IMR-90 (cell line): Measurements from ENCODE around the gene SUPT16H. TPM values are rescaled to one million over a fixed set of nuclear protein-coding genes. Genes with fewer than 3 reads are reported as not detected.

Experiments
- ATAC-seq: fragments of 200-7000 bp; cut with Tn5 transposase; 2 replicates; pipeline ENCODE4 v1.9.1; 2020; ENCODE audit warnings: low read depth, mild to moderate bottlenecking, moderate library complexity
- BruUV-seq: library from RNA; stranded (reverse); fragments of 400-500 nt; replicated peaks from 2 replicates; lab custom pipeline; 2021; lab: Mats Ljungman, UMichigan
- CTCF ChIA-PET: fragments of 300-600 bp; formaldehyde crosslinking; extraction: SDS; loops from one replicate; lab custom pipeline; 2021; ENCODE audit warnings: antibody characterized with exemption; lab: Yijun Ruan, JAX
- POLR2A ChIA-PET: fragments of 300-600 bp; sonication (Branson Sonifier 250); formaldehyde crosslinking; loops from one replicate; lab custom pipeline; 2022; ENCODE audit warnings: antibody characterized with exemption; ENCODE audit not compliant: unreplicated experiment; lab: Charles Lee
- DNase-seq: peaks from one replicate; pipeline ENCODE4 v3.0.0; 2013
- H2AFZ ChIP-seq: replicated peaks from 2 replicates; pipeline ENCODE3; 2013; ENCODE audit warnings: low read length, mild to moderate bottlenecking; ENCODE audit not compliant: poor library complexity
- H2AK5ac ChIP-seq: 2 replicates; pipeline ENCODE4 v1.6.1; 2013; ENCODE audit warnings: low read depth, low read length, inconsistent platforms
- H2AK9ac ChIP-seq: replicated peaks from 2 replicates; pipeline ENCODE3; 2013; ENCODE audit warnings: mild to moderate bottlenecking, low read depth, low read length, moderate library complexity; ENCODE audit not compliant: poor library complexity
- H2BK120ac ChIP-seq: 2 replicates; pipeline ENCODE4 v1.6.1; 2013; ENCODE audit warnings: low read depth, low read length, inconsistent platforms
- H2BK15ac ChIP-seq: 3 replicates; pipeline ENCODE4 v1.6.1; 2013; ENCODE audit warnings: low read depth, low read length, inconsistent platforms
- H2BK20ac ChIP-seq: 2 replicates; pipeline ENCODE4 v1.6.1; 2013; ENCODE audit warnings: low read depth, mild to moderate bottlenecking, inconsistent platforms, low read length, moderate library complexity
- H2BK5ac ChIP-seq: 2 replicates; pipeline ENCODE4 v1.6.1; 2013; ENCODE audit warnings: mild to moderate bottlenecking, low read depth, low read length, inconsistent platforms; ENCODE audit not compliant: poor library complexity, severe bottlenecking
- H3K14ac ChIP-seq: replicated peaks from 2 replicates; pipeline ENCODE4 v1.6.1; 2013; ENCODE audit warnings: low read depth, low read length, inconsistent platforms
- H3K18ac ChIP-seq: 2 replicates; pipeline ENCODE4 v1.6.1; 2013; ENCODE audit warnings: low read depth, low read length, control low read depth
- H3K23ac ChIP-seq: 2 replicates; pipeline ENCODE4 v1.6.1; 2013; ENCODE audit warnings: low read depth, low read length, inconsistent platforms
- H3K27ac ChIP-seq: 2 replicates; pipeline ENCODE4 v1.5.1; 2013; ENCODE audit warnings: mild to moderate bottlenecking, control low read depth, low read length; ENCODE audit not compliant: insufficient read depth
- H3K27me3 ChIP-seq: 2 replicates; pipeline ENCODE4 v1.6.1; 2013; ENCODE audit warnings: low read length; ENCODE audit not compliant: control insufficient read depth, insufficient read depth
- H3K36me3 ChIP-seq: 2 replicates; pipeline ENCODE4 v1.6.1; 2013; ENCODE audit warnings: low read length, mixed read lengths; ENCODE audit not compliant: control insufficient read depth, insufficient read depth
- H3K4ac ChIP-seq: 2 replicates; pipeline ENCODE4 v1.6.1; 2013; ENCODE audit warnings: low read depth, low read length, inconsistent platforms
- H3K4me1 ChIP-seq: 2 replicates; pipeline ENCODE4 v1.6.1; 2013; ENCODE audit warnings: low read length, mixed read lengths; ENCODE audit not compliant: control insufficient read depth, insufficient read depth
- H3K4me2 ChIP-seq: 2 replicates; pipeline ENCODE4 v1.6.1; 2013; ENCODE audit warnings: low read depth, mild to moderate bottlenecking, control low read depth, low read length, moderate library complexity
- H3K4me3 ChIP-seq: 2 replicates; pipeline ENCODE4 v1.5.1; 2013; ENCODE audit warnings: low read depth, mild to moderate bottlenecking, control low read depth, low read length, moderate library complexity; ENCODE audit not compliant: insufficient read depth
- H3K56ac ChIP-seq: 2 replicates; pipeline ENCODE4 v1.6.1; 2013; ENCODE audit warnings: low read length, inconsistent platforms; ENCODE audit not compliant: insufficient read depth; ENCODE audit errors: extremely low read depth
- H3K79me1 ChIP-seq, 2 experiments: 2 replicates each; pipeline ENCODE4 v1.6.1; 2013; ENCODE audit warnings: low read length in 2 of 2, inconsistent platforms in 1 of 2, low read depth in 1 of 2
- H3K9ac ChIP-seq: 2 replicates; pipeline ENCODE4 v1.6.1; 2013; ENCODE audit warnings: low read depth, low read length, control low read depth
- H3K9me1 ChIP-seq: 2 replicates; pipeline ENCODE4 v1.6.1; 2013; ENCODE audit warnings: low read length, inconsistent platforms; ENCODE audit not compliant: insufficient read depth
- H3K9me3 ChIP-seq: 2 replicates; pipeline ENCODE4 v1.6.1; 2013; ENCODE audit warnings: low read length; ENCODE audit not compliant: control insufficient read depth, insufficient read depth
- H4K20me1 ChIP-seq: 2 replicates; pipeline ENCODE4 v1.6.1; 2013; ENCODE audit warnings: low read length, inconsistent platforms; ENCODE audit not compliant: insufficient read depth
- H4K5ac ChIP-seq: 2 replicates; pipeline ENCODE4 v1.6.1; 2013; ENCODE audit warnings: mild to moderate bottlenecking, low read depth, low read length, control low read depth
- H4K8ac ChIP-seq, 2 experiments: 2 replicates each; pipeline ENCODE4 v1.6.1; 2013; ENCODE audit warnings: low read depth in 2 of 2, low read length in 2 of 2, control low read depth in 1 of 2, inconsistent platforms in 1 of 2
- H4K91ac ChIP-seq: 2 replicates; pipeline ENCODE4 v1.6.1; 2013; ENCODE audit warnings: low read depth, low read length, inconsistent platforms; ENCODE audit not compliant: insufficient read depth
- BHLHE40 ChIP-seq: fragments of 150-350 bp; IDR thresholded peaks from 2 replicates; pipeline ENCODE4 v1.6.1; 2016; ENCODE audit warnings: mild to moderate bottlenecking, low read depth, low read length
- CEBPB ChIP-seq: IDR thresholded peaks from 2 replicates; pipeline ENCODE4 v1.6.1; 2012; ENCODE audit warnings: low read depth, low read length, improper control_type of control experiment
- CHD1 ChIP-seq: IDR thresholded peaks from 2 replicates; pipeline ENCODE4 v1.6.1; 2012; ENCODE audit warnings: low read depth, low read length, improper control_type of control experiment
- CTCF ChIP-seq: conservative IDR thresholded peaks from 2 replicates; pipeline ENCODE4 v1.5.1; 2012; ENCODE audit warnings: mild to moderate bottlenecking, low read depth, low read length, improper control_type of control experiment
- ELK1 ChIP-seq: fragments of 150-350 bp; IDR thresholded peaks from 2 replicates; pipeline ENCODE4 v1.6.1; 2016; ENCODE audit warnings: low read depth, mild to moderate bottlenecking, low read length, moderate library complexity, borderline replicate concordance
- FOS ChIP-seq: fragments of 150-350 bp; IDR thresholded peaks from 2 replicates; pipeline ENCODE4 v1.6.1; 2016; ENCODE audit warnings: low read depth, low read length
- MAFK ChIP-seq: IDR thresholded peaks from 2 replicates; pipeline ENCODE4 v1.6.1; 2012; ENCODE audit warnings: low read depth, low read length, improper control_type of control experiment
- MAZ ChIP-seq: IDR thresholded peaks from 2 replicates; pipeline ENCODE4 v1.6.1; 2012; ENCODE audit warnings: low read depth, mild to moderate bottlenecking, low read length, improper control_type of control experiment, moderate library complexity, borderline replicate concordance
- MXI1 ChIP-seq: IDR thresholded peaks from 2 replicates; pipeline ENCODE4 v1.6.1; 2012; ENCODE audit warnings: low read depth, mild to moderate bottlenecking, low read length, moderate library complexity, borderline replicate concordance
- NFE2L2 ChIP-seq: fragments of 150-350 bp; IDR thresholded peaks from 2 replicates; pipeline ENCODE4 v1.6.1; 2016; ENCODE audit warnings: low read depth, mild to moderate bottlenecking, low read length
- POLR2A ChIP-seq: IDR thresholded peaks from 2 replicates; pipeline ENCODE4 v1.6.1; 2012; ENCODE audit warnings: mild to moderate bottlenecking, low read depth, low read length
- RAD21 ChIP-seq: IDR thresholded peaks from 2 replicates; pipeline ENCODE4 v1.6.1; 2012; ENCODE audit warnings: low read length, improper control_type of control experiment
- RCOR1 ChIP-seq: IDR thresholded peaks from 2 replicates; pipeline ENCODE4 v1.6.1; 2012; ENCODE audit warnings: mild to moderate bottlenecking, low read length, improper control_type of control experiment; ENCODE audit not compliant: insufficient replicate concordance
- RFX5 ChIP-seq: IDR thresholded peaks from 2 replicates; pipeline ENCODE4 v1.8.0; 2012; ENCODE audit warnings: low read depth, mild to moderate bottlenecking, low read length, moderate library complexity
- SMC3 ChIP-seq: fragments of 150-350 bp; IDR thresholded peaks from 2 replicates; pipeline ENCODE4 v1.6.1; 2016; ENCODE audit warnings: low read depth, mild to moderate bottlenecking, antibody characterized with exemption, low read length, moderate library complexity
- USF2 ChIP-seq: fragments of 150-350 bp; IDR thresholded peaks from 2 replicates; pipeline ENCODE4 v1.6.1; 2017; ENCODE audit warnings: mild to moderate bottlenecking, antibody characterized with exemption, low read length, low read depth
- WGBS, 2 experiments: methylation state at CpG; one replicate each; pipeline versions ENCODE4 v1.1.5 to v1.1.7; 2013; ENCODE audit warnings: missing lambda C conversion rate in 2 of 2; ENCODE audit not compliant: insufficient read length in 1 of 2; ENCODE audit errors: extremely low coverage in 2 of 2; 5-methylcytosine and 5-hydroxymethylcytosine counted together
- dilution Hi-C: fragments of 300-500 bp; cut with HindIII; formaldehyde crosslinking; loops from one replicate; pipeline ENCODE4 v1.14.3; 2018; ENCODE audit warnings: low sequenced_read_pairs; ENCODE audit not compliant: unreplicated experiment
- in situ Hi-C: fragments of 300-500 bp; cut with MboI; formaldehyde crosslinking; loops from 3 replicates; pipeline ENCODE4 v1.14.3; 2019; ENCODE audit warnings: low sequenced_read_pairs, inconsistent platforms, mixed read lengths
- intact Hi-C: fragments of 100-400 bp; cut with micrococcal nuclease; formaldehyde crosslinking; loops from 2 replicates; pipeline ENCODE4 v1.10.0; 2022
- polyA plus RNA-seq, 3 experiments: library from polyadenylated mRNA; depleted of rRNA; stranded (reverse); fragments of >200 nt; gene quantifications; 2 replicates each; pipeline ENCODE4 v1.2.3, GENCODE V29; 2012; ENCODE audit warnings: low replicate concordance in 1 of 3
- total RNA-seq: library from RNA; depleted of rRNA; stranded (reverse); fragments of >200 nt; gene quantifications from 2 replicates; pipeline ENCODE4 v1.2.3, GENCODE V29; 2012

The SUPT16H gene
- total and polyA plus RNA-seq, 2 of the 4 experiments (the other 2 are of a cell fraction): 50.6 to 103 TPM

- no peak overlapping the region for H3K9ac ChIP-seq
- WGBS, 2 experiments: no CpG with 5 or more reads among the region's 8 CpGs
- H3K4ac ChIP-seq: no peak overlapping the region
- no peak overlapping the region for H4K91ac ChIP-seq
- H2AFZ ChIP-seq: no peak overlapping the region
- intact Hi-C loops (no loop called here), dilution Hi-C loops (no loop called here), in situ Hi-C loops (no loop called here)
- no peak overlapping the region for H3K56ac ChIP-seq
- H3K4me3 ChIP-seq: no peak overlapping the region
- no peak overlapping the region for H3K27ac ChIP-seq
- BruUV-seq: no TSS peak
- H2BK20ac ChIP-seq: no peak overlapping the region
- H2BK5ac ChIP-seq: no peak overlapping the region
- no peaks in the 10 kb centered on the region for H3K4me1 ChIP-seq
- H3K9me1 ChIP-seq: no peaks in the 10 kb centered on the region
- H2BK15ac ChIP-seq: no peak overlapping the region
- no peak overlapping the region for H2AK5ac ChIP-seq
- no peak overlapping the region for H2AK9ac ChIP-seq
- POLR2A ChIA-PET: no interaction called here
- no peaks in the 10 kb centered on the region for H3K79me1 ChIP-seq
- no peak overlapping the region for H4K5ac ChIP-seq
- CTCF ChIA-PET: no interaction called here
- no peak overlapping the region for H2BK120ac ChIP-seq
- ATAC-seq (no peak), DNase-seq (no peak)
- TF ChIP-seq MAZ: no peak
- TF ChIP-seq RFX5: no peak
- TF ChIP-seq RCOR1: no peak
- TF ChIP-seq USF2: no peak
- no peak for TF ChIP-seq FOS
- no peak for TF ChIP-seq CTCF
- TF ChIP-seq ELK1: no peak
- no peak for TF ChIP-seq CHD1
- TF ChIP-seq NFE2L2: no peak
- no peak for TF ChIP-seq MXI1
- TF ChIP-seq POLR2A: no peak
- TF ChIP-seq BHLHE40: no peak
- TF ChIP-seq SMC3: no peak
- TF ChIP-seq MAFK: no peak
- no peak for TF ChIP-seq RAD21
- no peak for TF ChIP-seq CEBPB
- no peak overlapping the region for H3K23ac ChIP-seq
- H4K8ac ChIP-seq: no peak overlapping the region
- H3K27me3 ChIP-seq: peaks cover 26% of the 10 kb centered on the region
- H3K14ac ChIP-seq: no peak overlapping the region
- H4K20me1 ChIP-seq: no peaks in the 10 kb centered on the region
- no peak overlapping the region for H3K4me2 ChIP-seq
- H3K18ac ChIP-seq: no peak overlapping the region
- H3K36me3 ChIP-seq: no peaks in the 10 kb centered on the region
- H3K9me3 ChIP-seq: no peaks in the 10 kb centered on the region
Observed at GRCh38 chr14:21302013-21302835, 81.6 kb downstream of the SUPT16H start.
